Sigmoid colon (tissue), 4 donors: Measurements from ENCODE around the gene ACIN1.

Experiments
- CTCF ChIP-seq, 4 experiments: fragments of 450-650 bp in 3 of 4; fragments of 200-600 bp in 1 of 4; IDR thresholded peaks; one replicate each; pipeline ENCODE4 v1.5.1; 2016 to 2019; ENCODE audit warnings: antibody characterized with exemption in 4 of 4, mild to moderate bottlenecking in 3 of 4, moderate library complexity in 2 of 4
- EP300 ChIP-seq, 4 donors: sonication (generic); formaldehyde crosslinking; IDR thresholded peaks; one replicate each; pipeline ENCODE4 v1.6.1; 2017; ENCODE audit warnings: antibody characterized with exemption in 4 of 4
- POLR2A ChIP-seq, 2 donors: fragments of 450-650 bp; IDR thresholded peaks; one replicate each; pipeline ENCODE4 v1.6.1; 2016; ENCODE audit warnings: antibody characterized with exemption in 2 of 2, mild to moderate bottlenecking in 2 of 2, moderate library complexity in 2 of 2
- POLR2AphosphoS5 ChIP-seq, 4 donors: sonication (generic); formaldehyde crosslinking; IDR thresholded peaks; one replicate each; pipeline ENCODE4 v1.6.1; 2017; ENCODE audit warnings: antibody characterized with exemption in 4 of 4

- TF ChIP-seq CTCF (IDR thresholded peaks at IDR 0.05), result peak; percentile 89 to 96 (median 94)
- peak in 3 of 4 donors; percentile 15 to 65 (median 59) for TF ChIP-seq POLR2AphosphoS5 (IDR thresholded peaks at IDR 0.05)
- no peak for TF ChIP-seq POLR2A (IDR thresholded peaks at IDR 0.05)
- TF ChIP-seq EP300 (IDR thresholded peaks at IDR 0.05), result no peak
Measured at GRCh38 chr14:23057757-23058653, 36.9 kb downstream of the ACIN1 start.
